ENCODE results near the gene ZSWIM6. TPM values are rescaled to one million over a fixed set of nuclear protein-coding genes. Genes with fewer than 3 reads are reported as not detected.

Gene ZSWIM6
- polyA plus RNA-seq, 3 donors: 1.7 to 33.5 (median 2.7) TPM

GRCh38 chr5:61468483-61468865 is 136.4 kb downstream of the ZSWIM6 start:
- WGBS (ENCODE audit: insufficient coverage): 83% methylated on average over 1 of the region's 2 CpGs
- Histone ChIP-seq H3K9me3 (replicated peaks in 1 of 2; ENCODE audit: control insufficient read depth in 1 of 2, insufficient read depth in 1 of 2, low read length in 2 of 2) (peaks cover 0 to 4% of the 10 kb centered on the region in 2 donors), H3K9ac (ENCODE audit: insufficient read depth, low read length, poor library complexity, severe bottlenecking) (no peak overlapping the region), H3K4me3 (replicated peaks in 1 of 3; ENCODE audit: low read depth in 2 of 3, low read length in 3 of 3) (no peak overlapping the region), H3K27ac (ENCODE audit: low read depth in 1 of 2, low read length in 2 of 2) (no peak overlapping the region), H2AFZ (ENCODE audit: insufficient read depth, low read depth, low read length, poor library complexity, severe bottlenecking) (no peak overlapping the region), H3K4me1 (ENCODE audit: control insufficient read depth in 1 of 2, insufficient read depth in 2 of 2, low read length in 2 of 2) (no peaks in the 10 kb centered on the region), H3K4me2 (replicated peaks; ENCODE audit: extremely low read depth, low read length, poor library complexity, severe bottlenecking) (no peak overlapping the region), H3K79me2 (ENCODE audit: insufficient read depth, low read length) (peaks cover 96% of the 10 kb centered on the region), H3K27me3 (ENCODE audit: control insufficient read depth in 2 of 2, insufficient read depth in 2 of 2, low read length in 2 of 2) (no peaks in the 10 kb centered on the region), H3K36me3 (replicated peaks in 1 of 2; ENCODE audit: control insufficient read depth in 1 of 2, insufficient read depth in 2 of 2, low read length in 2 of 2) (peaks cover 0 to 10% of the 10 kb centered on the region in 2 donors), H4K20me1 (ENCODE audit: insufficient read depth, low read length) (peaks cover 100% of the 10 kb centered on the region)
- Mint-ChIP-seq H3K4me3 (no peak overlapping the region), H3K27me3 (ENCODE audit: low read depth in 3 of 3) (no peaks in the 10 kb centered on the region), H3K36me3 (peaks cover 7 to 10% of the 10 kb centered on the region in 2 donors), H3K4me1 (peaks cover 18% of the 10 kb centered on the region), H3K9me3 (peaks cover 0 to 2% (median 0%) of the 10 kb centered on the region in 7 donors), H3K27ac (peak overlapping the region in 1 of 7 donors; percentile 63)
- no peak for DNase-seq
- no peak for TF ChIP-seq CTCF (IDR thresholded peaks at IDR 0.05)
- intact Hi-C loops (cut with micrococcal nuclease): no loop called here

GRCh38 chr5:61471352-61471751 is 139.3 kb downstream of the ZSWIM6 start:
- Mint-ChIP-seq H3K4me1 (peaks cover 3% of the 10 kb centered on the region), H3K27ac (peak overlapping the region in 1 of 7 donors; percentile 42), H3K36me3 (peaks cover 19 to 20% of the 10 kb centered on the region in 2 donors), H3K9me3 (peaks cover 0 to 2% (median 0%) of the 10 kb centered on the region in 7 donors), H3K27me3 (ENCODE audit: low read depth in 3 of 3) (no peaks in the 10 kb centered on the region), H3K4me3 (no peak overlapping the region)
- DNase-seq: no peak
- intact Hi-C loops (cut with micrococcal nuclease): no loop called here
- H3K27ac ChIP-seq (ENCODE audit: low read depth in 1 of 2, low read length in 2 of 2): no peak overlapping the region
- no peaks in the 10 kb centered on the region for H3K27me3 ChIP-seq (ENCODE audit: control insufficient read depth in 2 of 2, insufficient read depth in 2 of 2, low read length in 2 of 2)
- H2AFZ ChIP-seq (ENCODE audit: insufficient read depth, low read depth, low read length, poor library complexity, severe bottlenecking): no peak overlapping the region
- WGBS (ENCODE audit: insufficient coverage): no CpG with 5 or more reads among the region's 1 CpG
- H3K9ac ChIP-seq (ENCODE audit: insufficient read depth, low read length, poor library complexity, severe bottlenecking): no peak overlapping the region
- peaks cover 0 to 4% of the 10 kb centered on the region in 2 donors for H3K9me3 ChIP-seq (replicated peaks in 1 of 2; ENCODE audit: control insufficient read depth in 1 of 2, insufficient read depth in 1 of 2, low read length in 2 of 2)
- H3K4me1 ChIP-seq (ENCODE audit: control insufficient read depth in 1 of 2, insufficient read depth in 2 of 2, low read length in 2 of 2): no peaks in the 10 kb centered on the region
- H3K36me3 ChIP-seq (replicated peaks in 1 of 2; ENCODE audit: control insufficient read depth in 1 of 2, insufficient read depth in 2 of 2, low read length in 2 of 2): peaks cover 6 to 34% of the 10 kb centered on the region in 2 donors
- no peak overlapping the region for H3K4me3 ChIP-seq (replicated peaks in 1 of 3; ENCODE audit: low read depth in 2 of 3, low read length in 3 of 3)
- peaks cover 69% of the 10 kb centered on the region for H3K79me2 ChIP-seq (ENCODE audit: insufficient read depth, low read length)
- peaks cover 100% of the 10 kb centered on the region for H4K20me1 ChIP-seq (ENCODE audit: insufficient read depth, low read length)
- H3K4me2 ChIP-seq (replicated peaks; ENCODE audit: extremely low read depth, low read length, poor library complexity, severe bottlenecking): no peak overlapping the region
- TF ChIP-seq CTCF (IDR thresholded peaks at IDR 0.05): no peak
